Transverse colon (tissue), 4 donors: Measurements from ENCODE around the gene ZNF784. TPM values are rescaled to one million over a fixed set of nuclear protein-coding genes. Genes with fewer than 3 reads are reported as not detected.
A peak's percentile ranks its signal among the peaks of the same experiment; 100 is the strongest.

Experiments
- DNase-seq: peaks from one replicate; pipeline ENCODE4 v3.0.0-alpha.2; 2019
- H3K27ac ChIP-seq, 4 donors: fragments of 200-600 bp; sonication (generic); 2 replicates each; pipeline ENCODE4 v1.5.1; 2016 to 2018; ENCODE audit warnings: inconsistent platforms in 4 of 4
- H3K27me3 ChIP-seq: fragments of 200-600 bp; sonication (generic); 2 replicates; pipeline ENCODE4 v1.5.1; 2017; ENCODE audit warnings: inconsistent platforms
- H3K36me3 ChIP-seq, 4 donors: fragments of 200-600 bp; sonication (generic); 2 replicates each; pipeline ENCODE4 v1.5.1; 2017 to 2019; ENCODE audit warnings: inconsistent platforms in 4 of 4
- H3K4me1 ChIP-seq, 4 donors: fragments of 200-600 bp; sonication (generic); 2 replicates each; pipeline ENCODE4 v1.5.1; 2017 to 2020; ENCODE audit warnings: inconsistent platforms in 4 of 4
- H3K4me3 ChIP-seq, 4 donors: fragments of 200-600 bp; sonication (generic); 1 replicate in 1 of 4; 2 replicates in 3 of 4; pipeline versions ENCODE4 v1.5.1 to v1.6.1; 2017 to 2019; ENCODE audit warnings: inconsistent platforms in 4 of 4
- H3K9me3 ChIP-seq, 2 donors: fragments of 200-600 bp; sonication (generic); 2 replicates each; pipeline ENCODE4 v1.5.1; 2017 to 2019; ENCODE audit warnings: inconsistent platforms in 2 of 2
- EP300 ChIP-seq: sonication (generic); formaldehyde crosslinking; IDR thresholded peaks from one replicate; pipeline ENCODE4 v1.6.1; 2017; ENCODE audit warnings: antibody characterized with exemption, low read depth
- POLR2A ChIP-seq: fragments of 450-650 bp; IDR thresholded peaks from one replicate; pipeline ENCODE4 v1.6.1; 2016; ENCODE audit warnings: antibody characterized with exemption, mild to moderate bottlenecking, moderate library complexity
- POLR2AphosphoS5 ChIP-seq, 3 donors: sonication (generic); formaldehyde crosslinking; IDR thresholded peaks; one replicate each; pipeline ENCODE4 v1.6.1; 2016; ENCODE audit warnings: antibody characterized with exemption in 3 of 3
- WGBS, 2 donors: methylation state at CpG; one replicate each; pipeline ENCODE4 v1.1.5; 2018; ENCODE audit warnings: low coverage in 1 of 2; 5-methylcytosine and 5-hydroxymethylcytosine counted together
- in situ Hi-C, 4 donors: fragments of 200-750 bp; cut with MboI; loops; one replicate each; pipeline versions ENCODE4 v1.15.0 to v1.15.1; 2017; ENCODE audit warnings: low sequenced_read_pairs in 3 of 4, low pct_ligation_motif_present in 1 of 4, low pct_unique_long_range_greater_than_20kb in 1 of 4
- intact Hi-C: fragments of 100-400 bp; cut with DNase I; formaldehyde crosslinking; loops from one replicate; pipeline ENCODE4 v1.15.1; 2023; ENCODE audit warnings: low total_unique reads
- total RNA-seq, 4 donors: library from RNA; depleted of rRNA; stranded (reverse); fragments of >200 nt; gene quantifications; one replicate each; pipeline ENCODE4 v1.1.0, GENCODE V29; 2016
- TF ChIP-seq, protein P1 (sequence below), 5 experiments: fragments of 200-600 bp in 3 of 5; fragments of 450-650 bp in 2 of 5; sonication (generic) in 3 of 5; IDR thresholded peaks; 1 replicate in 2 of 5; 2 replicates in 3 of 5; pipeline ENCODE4 v1.5.1; 2016 to 2017; ENCODE audit warnings: antibody characterized with exemption in 5 of 5, inconsistent platforms in 3 of 5, mild to moderate bottlenecking in 2 of 5, moderate library complexity in 1 of 5

The ZNF784 gene
- total RNA-seq, 4 donors from 2014 or later: 11.1 to 27.7 (median 14.5) TPM

GRCh38 chr19:55625004-55625326 lies 599 bp upstream of the ZNF784 start:
- no peak for TF ChIP-seq EP300
- no peak for TF ChIP-seq POLR2A
- TF ChIP-seq POLR2AphosphoS5 (IDR thresholded peaks at IDR 0.05): no peak
- TF ChIP-seq, protein P1, sequence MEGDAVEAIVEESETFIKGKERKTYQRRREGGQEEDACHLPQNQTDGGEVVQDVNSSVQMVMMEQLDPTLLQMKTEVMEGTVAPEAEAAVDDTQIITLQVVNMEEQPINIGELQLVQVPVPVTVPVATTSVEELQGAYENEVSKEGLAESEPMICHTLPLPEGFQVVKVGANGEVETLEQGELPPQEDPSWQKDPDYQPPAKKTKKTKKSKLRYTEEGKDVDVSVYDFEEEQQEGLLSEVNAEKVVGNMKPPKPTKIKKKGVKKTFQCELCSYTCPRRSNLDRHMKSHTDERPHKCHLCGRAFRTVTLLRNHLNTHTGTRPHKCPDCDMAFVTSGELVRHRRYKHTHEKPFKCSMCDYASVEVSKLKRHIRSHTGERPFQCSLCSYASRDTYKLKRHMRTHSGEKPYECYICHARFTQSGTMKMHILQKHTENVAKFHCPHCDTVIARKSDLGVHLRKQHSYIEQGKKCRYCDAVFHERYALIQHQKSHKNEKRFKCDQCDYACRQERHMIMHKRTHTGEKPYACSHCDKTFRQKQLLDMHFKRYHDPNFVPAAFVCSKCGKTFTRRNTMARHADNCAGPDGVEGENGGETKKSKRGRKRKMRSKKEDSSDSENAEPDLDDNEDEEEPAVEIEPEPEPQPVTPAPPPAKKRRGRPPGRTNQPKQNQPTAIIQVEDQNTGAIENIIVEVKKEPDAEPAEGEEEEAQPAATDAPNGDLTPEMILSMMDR (IDR thresholded peaks at IDR 0.05): no peak
- DNase-seq: no peak
- Histone ChIP-seq H3K9me3 (no peaks in the 10 kb centered on the region), H3K27me3 (no peaks in the 10 kb centered on the region), H3K27ac (peak overlapping the region; percentile 90 to 98 (median 94)), H3K4me3 (peak overlapping the region in 3 of 4 donors; percentile 42 to 74 (median 55)), H3K4me1 (peaks cover 0 to 14% (median 6%) of the 10 kb centered on the region in 4 donors), H3K36me3 (peaks cover 0 to 5% (median 1%) of the 10 kb centered on the region in 4 donors)
- WGBS, 2 donors: 46 to 68% methylated on average over 11 of the region's 11 CpGs
- intact Hi-C loops (no loop called here), in situ Hi-C loops (loop anchor here in 1 of 4 donors (10.0 kb wide), 1 partner anchor 110 kb away; no protein-coding TSS in a partner anchor)

- peaks cover 0 to 5% (median 1%) of the 10 kb centered on the region in 4 donors for H3K36me3 ChIP-seq
Observed at GRCh38 chr19:55623561-55623960, 805 bp downstream of the ZNF784 start.

GRCh38 chr19:55623130-55623529 lies 1.2 kb downstream of the ZNF784 start:
- TF ChIP-seq POLR2A (no peak), POLR2AphosphoS5 (IDR thresholded peaks at IDR 0.05) (no peak), EP300 (no peak)
- TF ChIP-seq, protein P1 (IDR thresholded peaks at IDR 0.05): no peak
- Histone ChIP-seq H3K4me1 (peaks cover 0 to 14% (median 6%) of the 10 kb centered on the region in 4 donors), H3K36me3 (peaks cover 0 to 5% (median 1%) of the 10 kb centered on the region in 4 donors), H3K27me3 (no peaks in the 10 kb centered on the region), H3K9me3 (no peaks in the 10 kb centered on the region), H3K4me3 (no peak overlapping the region), H3K27ac (peak overlapping the region in 1 of 4 donors; percentile 96)
- WGBS, 2 donors: 96% methylated on average over 7 of the region's 7 CpGs; no CpG with 5 or more reads in 1 of the 2 donors
- in situ Hi-C loops: loop anchor here in 1 of 4 donors (10.0 kb wide), 1 partner anchor 108 kb away; no protein-coding TSS in a partner anchor
- intact Hi-C loops: no loop called here
- DNase-seq: no peak

More at GRCh38 chr19:55623561-55623960, 805 bp downstream of the ZNF784 start:
- in situ Hi-C loops (loop anchor here in 1 of 4 donors (10.0 kb wide), 1 partner anchor 109 kb away; no protein-coding TSS in a partner anchor), intact Hi-C loops (no loop called here)
- Histone ChIP-seq H3K4me3 (peak overlapping the region in 1 of 4 donors; percentile 74), H3K9me3 (no peaks in the 10 kb centered on the region), H3K4me1 (peaks cover 0 to 14% (median 6%) of the 10 kb centered on the region in 4 donors), H3K27ac (peak overlapping the region in 3 of 4 donors; percentile 92 to 98 (median 96)), H3K27me3 (no peaks in the 10 kb centered on the region)
- DNase-seq: no peak
- TF ChIP-seq, protein P1 (IDR thresholded peaks at IDR 0.05): no peak
- TF ChIP-seq EP300 (no peak), POLR2AphosphoS5 (IDR thresholded peaks at IDR 0.05) (no peak), POLR2A (no peak)
- WGBS, 2 donors: 31 to 56% methylated on average over 5 to 7 of the region's 7 CpGs

GRCh38 chr19:55622242-55622969 lies 2.0 kb downstream of the ZNF784 start:
- in situ Hi-C loops: loop anchor here in 1 of 4 donors (10.0 kb wide), 1 partner anchor 108 kb away; no protein-coding TSS in a partner anchor
- H3K36me3 ChIP-seq: peaks cover 0 to 8% (median 3%) of the 10 kb centered on the region in 4 donors
- H3K27me3 ChIP-seq: no peaks in the 10 kb centered on the region
- no peaks in the 10 kb centered on the region for H3K9me3 ChIP-seq
- intact Hi-C loops: no loop called here
- no peak overlapping the region for H3K27ac ChIP-seq
- H3K4me3 ChIP-seq: no peak overlapping the region
- WGBS, 2 donors: 90 to 91% methylated on average over 4 to 40 of the region's 40 CpGs
- TF ChIP-seq POLR2A (no peak), EP300 (no peak), POLR2AphosphoS5 (IDR thresholded peaks at IDR 0.05) (no peak)
- TF ChIP-seq, protein P1 (IDR thresholded peaks at IDR 0.05): no peak
- DNase-seq: no peak
- peaks cover 0 to 14% (median 6%) of the 10 kb centered on the region in 4 donors for H3K4me1 ChIP-seq
